Right atrium auricular region (tissue), 2 donors: Measurements from ENCODE around the gene KREMEN2. TPM values are rescaled to one million over a fixed set of nuclear protein-coding genes. Genes with fewer than 3 reads are reported as not detected.

Experiments
- DNase-seq: peaks from one replicate; pipeline ENCODE4 v3.0.0-alpha.2; 2019; ENCODE audit warnings: low spot score
- H3K27ac ChIP-seq, 2 donors: fragments of 200-600 bp; sonication (generic); 1 replicate in 1 of 2; 2 replicates in 1 of 2; pipeline ENCODE4 v1.5.1; 2016 to 2019
- H3K27me3 ChIP-seq, 2 donors: fragments of 200-600 bp; sonication (generic); one replicate each; pipeline versions ENCODE4 v1.5.1 to v1.6.0; 2017 to 2019
- H3K36me3 ChIP-seq: fragments of 200-600 bp; sonication (generic); one replicate; pipeline ENCODE4 v1.5.1; 2016
- H3K4me1 ChIP-seq, 2 donors: fragments of 200-600 bp; sonication (generic); one replicate each; pipeline versions ENCODE4 v1.5.1 to v1.6.0; 2017 to 2019
- H3K4me3 ChIP-seq, 2 donors: fragments of 200-600 bp; sonication (generic); 1 replicate in 1 of 2; 2 replicates in 1 of 2; pipeline ENCODE4 v1.5.1; 2017 to 2019; ENCODE audit warnings: mild to moderate bottlenecking in 1 of 2, moderate library complexity in 1 of 2
- H3K9me3 ChIP-seq, 2 donors: fragments of 200-600 bp; sonication (generic); one replicate each; pipeline ENCODE4 v1.5.1; 2019
- CTCF ChIP-seq, 2 donors: fragments of 200-600 bp; sonication (generic); IDR thresholded peaks; one replicate each; pipeline ENCODE4 v1.5.1; 2019; ENCODE audit warnings: antibody characterized with exemption in 2 of 2
- total RNA-seq, 2 donors: library from RNA; depleted of rRNA; stranded (reverse); fragments of >200 nt; gene quantifications; one replicate each; pipeline ENCODE4 v1.1.0, GENCODE V29; 2016

KREMEN2 gene
- total RNA-seq, 2 donors from 2014 or later = not detected

GRCh38 chr16:2976201-2976600, 12.1 kb downstream of the KREMEN2 start:
- Histone ChIP-seq H3K27me3 (no peaks in the 10 kb centered on the region), H3K27ac (no peak overlapping the region), H3K4me1 (peaks cover 0 to 20% of the 10 kb centered on the region in 2 donors), H3K36me3 (no peaks in the 10 kb centered on the region), H3K4me3 (no peak overlapping the region), H3K9me3 (no peaks in the 10 kb centered on the region)
- DNase-seq = no peak
- TF ChIP-seq CTCF (IDR thresholded peaks at IDR 0.05) = no peak

- no peak for TF ChIP-seq CTCF (IDR thresholded peaks at IDR 0.05)
- Histone ChIP-seq H3K9me3 (no peaks in the 10 kb centered on the region), H3K4me1 (peaks cover 0 to 21% of the 10 kb centered on the region in 2 donors), H3K27me3 (no peaks in the 10 kb centered on the region), H3K27ac (no peak overlapping the region), H3K36me3 (no peaks in the 10 kb centered on the region), H3K4me3 (no peak overlapping the region)
- no peak for DNase-seq
Measured at GRCh38 chr16:2976673-2977072, 12.6 kb downstream of the KREMEN2 start.

- peaks cover 0 to 21% of the 10 kb centered on the region in 2 donors for H3K4me1 ChIP-seq
- no peak overlapping the region for H3K4me3 ChIP-seq
- no peak overlapping the region for H3K27ac ChIP-seq
- DNase-seq = no peak
- TF ChIP-seq CTCF (IDR thresholded peaks at IDR 0.05) = no peak
- H3K36me3 ChIP-seq = no peaks in the 10 kb centered on the region
- H3K27me3 ChIP-seq = no peaks in the 10 kb centered on the region
- H3K9me3 ChIP-seq = no peaks in the 10 kb centered on the region
Measured at GRCh38 chr16:2977440-2977839, 13.4 kb downstream of the KREMEN2 start.

- Histone ChIP-seq H3K36me3 (no peaks in the 10 kb centered on the region), H3K9me3 (no peaks in the 10 kb centered on the region), H3K27me3 (no peaks in the 10 kb centered on the region), H3K27ac (no peak overlapping the region), H3K4me1 (peaks cover 0 to 31% of the 10 kb centered on the region in 2 donors), H3K4me3 (peak overlapping the region; percentile 68 to 81)
- no peak for DNase-seq
- TF ChIP-seq CTCF (IDR thresholded peaks at IDR 0.05) = no peak
Measured at GRCh38 chr16:2979669-2980226, 15.7 kb downstream of the KREMEN2 start.

DNA sequence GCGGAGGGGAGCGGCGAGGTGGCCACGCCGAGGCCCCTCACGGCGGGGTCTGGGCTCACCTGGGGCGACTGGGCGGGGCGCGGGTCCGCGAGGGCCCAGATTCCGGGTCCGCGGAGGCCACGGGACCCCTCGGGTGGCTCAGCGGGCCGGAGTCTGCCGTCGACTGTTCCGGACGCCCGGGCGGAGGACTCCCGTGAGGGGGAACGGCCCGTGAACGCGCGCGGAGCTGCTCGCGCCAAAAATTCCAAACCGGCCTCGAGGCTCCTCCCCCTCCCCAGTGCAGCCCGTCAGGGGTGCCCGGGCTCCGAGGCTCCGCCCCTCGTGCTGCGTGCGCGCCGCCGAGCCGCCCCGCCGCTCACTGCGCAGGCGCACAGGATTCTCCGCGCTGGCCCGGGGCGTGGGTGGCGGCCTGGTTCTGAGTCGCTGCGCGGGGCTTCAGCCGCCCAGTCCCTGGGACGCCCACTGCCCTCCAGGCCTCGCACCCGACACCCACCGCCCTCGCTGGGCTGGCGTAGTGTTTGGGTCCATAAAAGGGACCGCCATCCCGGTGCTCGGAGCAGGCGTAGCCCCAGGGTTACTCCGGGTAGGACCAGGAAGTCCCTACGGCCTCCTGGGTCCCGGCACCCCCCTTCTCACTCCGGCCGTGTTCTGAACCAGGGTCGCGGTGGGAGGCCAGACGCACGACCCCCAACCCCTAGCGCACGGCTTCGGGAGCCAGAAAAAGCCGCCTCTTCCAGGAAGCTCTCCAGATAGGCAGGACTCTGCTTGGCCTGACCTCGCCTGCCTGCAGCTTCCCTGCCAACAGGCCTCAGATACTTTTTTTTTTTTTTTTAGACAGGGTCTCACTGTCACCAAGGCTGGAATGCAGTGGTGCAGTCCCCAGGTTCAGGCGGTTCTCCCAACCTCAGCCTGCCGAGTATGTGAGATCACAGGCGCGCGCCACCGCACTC, 16.4 kb downstream of the KREMEN2 start, which contains the start of gene PKMYT1:
TSS of gene PKMYT1 (minus strand) at position 220 of the 950 bp plus-strand sequence. CDS start 789 bp downstream, outside the sequence.
- peak within 1 kb of the TSS; percentile 88 for H3K27ac ChIP-seq
- H3K9me3 ChIP-seq = no peaks in the 10 kb centered on the region
- peak within 1 kb of the TSS; percentile 68 to 81 for H3K4me3 ChIP-seq
- no peaks in the 10 kb centered on the region for H3K36me3 ChIP-seq
- DNase-seq = peak; percentile 81
- peaks cover 0 to 38% of the 10 kb centered on the region in 2 donors for H3K4me1 ChIP-seq
- H3K27me3 ChIP-seq = no peaks in the 10 kb centered on the region
- no peak for TF ChIP-seq CTCF (IDR thresholded peaks at IDR 0.05)
